Effector memory CD4-positive, alpha-beta T cell (primary cell): ENCODE data around the gene PRLH.

Experiments
- DNase-seq, 3 donors: peaks; one replicate each; pipeline ENCODE4 v3.0.0-alpha.2; 2020
- H3K27ac ChIP-seq: 2 replicates; pipeline ENCODE4 v1.7.0; 2013; ENCODE audit warnings: mild to moderate bottlenecking, low read length, moderate library complexity; ENCODE audit not compliant: insufficient read depth, poor library complexity, severe bottlenecking
- H3K27me3 ChIP-seq: replicated peaks from 2 replicates; pipeline ENCODE4 v1.7.0; 2013; ENCODE audit warnings: mild to moderate bottlenecking, low read length; ENCODE audit not compliant: insufficient read depth, control insufficient read depth, poor library complexity, severe bottlenecking
- H3K36me3 ChIP-seq: 2 replicates; pipeline ENCODE4 v1.7.0; 2013; ENCODE audit warnings: mild to moderate bottlenecking, low read length, moderate library complexity; ENCODE audit not compliant: control insufficient read depth, insufficient read depth
- H3K4me1 ChIP-seq: 2 replicates; pipeline ENCODE4 v1.7.0; 2013; ENCODE audit warnings: low read length, mild to moderate bottlenecking; ENCODE audit not compliant: control insufficient read depth, insufficient read depth, poor library complexity, severe bottlenecking
- H3K4me3 ChIP-seq: 2 replicates; pipeline ENCODE4 v1.7.0; 2013; ENCODE audit warnings: low read length, low read depth, mild to moderate bottlenecking; ENCODE audit not compliant: insufficient read depth, poor library complexity, severe bottlenecking
- H3K9me3 ChIP-seq: 2 replicates; pipeline ENCODE4 v1.7.0; 2013; ENCODE audit warnings: mild to moderate bottlenecking, low read length, moderate library complexity; ENCODE audit not compliant: control insufficient read depth

The PRLH gene

DNA sequence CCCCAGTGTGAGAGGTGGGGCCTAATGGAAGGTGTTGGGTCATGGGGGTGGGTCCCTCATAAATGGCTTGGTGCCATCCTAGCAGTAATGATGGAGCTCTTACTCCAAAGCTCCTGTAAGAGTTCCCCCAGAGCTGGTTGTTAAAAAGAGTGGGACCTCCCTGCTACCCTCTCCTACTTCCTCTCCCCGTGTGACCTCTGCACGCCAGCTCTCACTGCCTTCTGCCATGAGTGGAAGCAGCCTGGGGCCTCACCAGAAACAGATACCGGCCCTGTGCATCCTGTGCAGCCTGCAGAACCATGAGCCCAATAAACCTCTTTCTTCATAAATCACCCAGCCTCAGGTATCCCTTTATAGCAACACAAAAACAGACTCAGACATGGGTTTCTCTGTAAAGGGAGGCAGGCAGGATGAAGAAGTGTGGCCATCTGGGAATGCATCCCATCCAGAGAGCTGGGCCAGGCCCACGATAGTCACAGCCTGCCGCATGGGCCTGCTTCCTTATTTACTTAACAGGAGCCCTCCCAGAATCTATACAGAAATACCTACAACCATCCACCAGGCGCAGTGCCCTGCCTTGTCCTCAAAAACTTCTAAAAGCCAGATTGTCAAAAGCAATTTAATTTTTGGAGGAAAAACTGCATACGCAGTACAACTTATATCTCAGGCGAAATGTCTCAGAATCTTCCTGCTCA is 7.5 kb downstream of the PRLH start:
- Histone ChIP-seq H3K9me3 (no peaks in the 10 kb centered on the region), H3K4me1 (peaks cover 6% of the 10 kb centered on the region), H3K36me3 (no peaks in the 10 kb centered on the region), H3K27me3 (no peaks in the 10 kb centered on the region), H3K27ac (no peak overlapping the region), H3K4me3 (no peak overlapping the region)
- DNase-seq: no peak

DNA sequence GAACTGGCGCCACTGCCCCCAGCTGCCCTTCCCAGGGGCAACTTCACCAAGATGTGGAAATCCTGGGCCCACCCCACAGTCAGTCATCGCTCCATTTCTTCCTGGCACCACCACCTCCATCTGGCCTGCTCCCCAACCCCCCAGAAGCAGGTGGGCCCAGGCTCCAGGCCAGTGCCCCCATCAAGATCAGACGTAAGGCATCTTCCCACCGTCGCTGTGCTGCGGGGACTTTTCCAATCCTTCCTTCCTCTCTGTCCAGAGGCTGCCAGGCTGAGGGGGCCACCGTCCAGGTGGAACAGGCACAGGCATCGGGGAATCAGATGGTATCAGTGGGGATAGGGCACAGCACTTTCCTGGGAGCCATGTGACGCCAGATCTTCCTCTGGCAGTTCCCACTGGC is 8.1 kb downstream of the PRLH start:
- Histone ChIP-seq H3K36me3 (no peaks in the 10 kb centered on the region), H3K9me3 (no peaks in the 10 kb centered on the region), H3K27ac (no peak overlapping the region), H3K4me3 (no peak overlapping the region), H3K27me3 (no peaks in the 10 kb centered on the region), H3K4me1 (peaks cover 6% of the 10 kb centered on the region)
- DNase-seq: no peak

- H3K27me3 ChIP-seq: no peaks in the 10 kb centered on the region
- no peaks in the 10 kb centered on the region for H3K36me3 ChIP-seq
- H3K4me1 ChIP-seq: peaks cover 6% of the 10 kb centered on the region
- H3K9me3 ChIP-seq: no peaks in the 10 kb centered on the region
- DNase-seq: no peak
- H3K27ac ChIP-seq: no peak overlapping the region
- no peak overlapping the region for H3K4me3 ChIP-seq
These were observed 8.8 kb downstream of the PRLH start for GRCh38 chr2:237574894-237575868.

GRCh38 chr2:237575869-237576862 is 9.8 kb downstream of the PRLH start:
- DNase-seq: no peak
- Histone ChIP-seq H3K27me3 (no peaks in the 10 kb centered on the region), H3K4me1 (peaks cover 6% of the 10 kb centered on the region), H3K27ac (no peak overlapping the region), H3K4me3 (no peak overlapping the region), H3K9me3 (no peaks in the 10 kb centered on the region), H3K36me3 (no peaks in the 10 kb centered on the region)

- H3K36me3 ChIP-seq: no peaks in the 10 kb centered on the region
- peaks cover 2% of the 10 kb centered on the region for H3K4me1 ChIP-seq
- no peak overlapping the region for H3K27ac ChIP-seq
- no peak overlapping the region for H3K4me3 ChIP-seq
- no peaks in the 10 kb centered on the region for H3K9me3 ChIP-seq
- no peak for DNase-seq
- no peaks in the 10 kb centered on the region for H3K27me3 ChIP-seq
These were observed 10.6 kb downstream of the PRLH start for GRCh38 chr2:237576974-237577373.

DNA sequence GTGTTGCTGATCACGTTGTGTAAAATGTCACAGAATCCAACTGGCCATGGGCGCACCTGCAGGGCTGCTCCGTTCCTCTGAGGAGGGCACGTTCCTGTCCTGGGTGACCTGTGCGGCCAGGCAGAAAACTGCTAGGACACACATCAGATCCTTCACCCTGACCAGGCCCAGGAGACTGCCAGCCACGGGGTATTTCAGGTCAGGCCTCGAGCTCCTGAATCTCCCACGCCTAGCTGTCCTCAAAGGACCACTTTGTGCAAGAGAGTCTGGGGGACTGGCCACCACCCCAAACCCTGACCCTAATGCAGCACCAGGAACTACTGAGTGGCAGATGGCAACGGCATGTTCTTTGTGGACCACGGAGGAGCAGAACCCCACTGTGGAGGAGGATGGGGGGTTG is 11.1 kb downstream of the PRLH start:
- H3K9me3 ChIP-seq: no peaks in the 10 kb centered on the region
- H3K4me3 ChIP-seq: no peak overlapping the region
- DNase-seq: no peak
- no peaks in the 10 kb centered on the region for H3K4me1 ChIP-seq
- no peak overlapping the region for H3K27ac ChIP-seq
- no peaks in the 10 kb centered on the region for H3K27me3 ChIP-seq
- no peaks in the 10 kb centered on the region for H3K36me3 ChIP-seq

DNA sequence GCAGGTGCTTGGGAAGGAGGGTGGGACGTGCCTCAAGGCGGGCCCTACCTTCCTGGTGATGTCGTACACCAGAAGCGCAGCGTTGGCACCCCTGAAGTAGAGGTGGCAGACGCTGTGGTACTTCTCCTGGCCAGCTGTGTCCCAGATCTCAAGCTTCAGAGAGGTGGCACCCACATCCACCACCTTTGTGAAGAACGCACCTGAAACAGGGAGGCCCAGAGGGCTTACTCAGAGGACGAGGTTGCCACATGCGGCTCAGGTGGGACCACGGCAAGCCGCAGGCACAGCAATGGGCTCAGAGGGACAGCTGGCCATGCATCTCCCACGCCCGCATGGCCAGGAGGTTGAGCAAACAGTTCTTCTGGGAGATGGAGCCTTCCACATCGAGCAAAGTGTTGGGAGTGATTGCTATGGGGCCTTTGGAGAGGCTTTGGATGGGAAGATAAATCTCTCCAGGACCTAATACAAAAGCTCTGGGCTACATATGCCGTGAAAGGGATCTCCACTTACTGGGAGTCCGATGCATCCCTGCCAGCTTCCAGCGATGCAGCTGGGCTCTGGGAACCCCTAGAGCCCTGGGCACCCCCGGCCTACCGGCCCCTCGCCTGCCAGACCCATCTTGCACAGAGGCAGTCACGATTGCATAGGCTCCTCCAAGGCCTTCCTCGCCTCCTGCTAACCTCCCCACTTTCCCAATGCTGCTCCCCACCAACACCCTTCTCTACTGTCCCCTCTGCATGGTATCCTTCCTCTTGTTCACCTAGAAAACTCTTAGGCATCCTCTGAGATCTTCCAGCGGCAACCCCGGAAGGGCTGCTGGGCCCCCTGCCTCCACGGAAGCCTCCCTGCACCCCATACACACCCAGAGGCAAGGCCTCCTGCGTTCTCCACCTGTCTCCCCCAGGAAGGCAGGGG is 11.8 kb downstream of the PRLH start:
- H3K9me3 ChIP-seq: no peaks in the 10 kb centered on the region
- H3K27me3 ChIP-seq: no peaks in the 10 kb centered on the region
- DNase-seq: no peak
- no peak overlapping the region for H3K4me3 ChIP-seq
- H3K4me1 ChIP-seq: no peaks in the 10 kb centered on the region
- no peaks in the 10 kb centered on the region for H3K36me3 ChIP-seq
- no peak overlapping the region for H3K27ac ChIP-seq

DNA sequence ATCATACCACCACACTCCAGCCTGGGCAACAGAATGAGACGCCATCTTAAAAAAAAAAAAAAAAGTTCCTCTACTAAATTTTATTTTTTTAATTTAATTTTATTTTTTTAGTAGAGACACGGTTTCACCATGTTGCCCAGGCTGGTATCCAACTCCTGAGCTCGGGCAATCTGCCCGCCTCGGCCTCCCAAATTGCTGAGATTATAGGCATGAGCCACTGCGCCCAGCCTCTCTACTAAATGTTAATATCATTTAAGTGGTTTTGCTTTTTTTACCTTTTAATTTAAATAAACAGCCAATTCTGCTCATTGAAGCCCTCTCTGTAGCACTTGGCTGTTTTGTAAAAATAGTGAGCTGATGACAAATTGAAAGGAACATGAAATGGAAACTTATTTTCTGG is 15.0 kb downstream of the PRLH start:
- no peak for DNase-seq
- H3K4me3 ChIP-seq: no peak overlapping the region
- H3K36me3 ChIP-seq: no peaks in the 10 kb centered on the region

More for the DNA sequence above, 15.0 kb downstream of the PRLH start:
- Histone ChIP-seq H3K4me1 (no peaks in the 10 kb centered on the region), H3K27me3 (no peaks in the 10 kb centered on the region), H3K9me3 (no peaks in the 10 kb centered on the region), H3K27ac (no peak overlapping the region)
